Fibroblast of lung (primary cell): Measurements from ENCODE around the gene VPS13D. TPM values are rescaled to one million over a fixed set of nuclear protein-coding genes. Genes with fewer than 3 reads are reported as not detected.

Source experiments
- DNase-seq, 2 donors: peaks; one replicate each; pipeline versions ENCODE4 v3.0.0 to v3.0.0-alpha.2; 2010; ENCODE audit warnings: low read depth in 2 of 2
- H2AFZ ChIP-seq: 2 replicates; pipeline ENCODE4 v1.5.1; 2012; ENCODE audit warnings: low read length, control low read depth, inconsistent platforms
- H3K27ac ChIP-seq: 2 replicates; pipeline ENCODE4 v1.5.1; 2011; ENCODE audit warnings: low read length, control low read depth; ENCODE audit not compliant: insufficient read depth
- H3K27me3 ChIP-seq: 2 replicates; pipeline ENCODE4 v1.5.1; 2011; ENCODE audit warnings: mild to moderate bottlenecking, low read length; ENCODE audit not compliant: control insufficient read depth, insufficient read depth
- H3K36me3 ChIP-seq: 2 replicates; pipeline ENCODE4 v1.5.1; 2011; ENCODE audit warnings: low read length; ENCODE audit not compliant: control insufficient read depth, insufficient read depth
- H3K4me1 ChIP-seq: 2 replicates; pipeline ENCODE4 v1.5.1; 2011; ENCODE audit warnings: low read length; ENCODE audit not compliant: control insufficient read depth, insufficient read depth; ENCODE audit errors: extremely low read depth
- H3K4me2 ChIP-seq: 2 replicates; pipeline ENCODE4 v1.5.1; 2011; ENCODE audit warnings: low read length, control low read depth; ENCODE audit not compliant: insufficient read depth; ENCODE audit errors: extremely low read depth
- H3K4me3 ChIP-seq, 4 experiments: fragments of 200-600 bp in 1 of 4; sonication (generic) in 1 of 4; replicated peaks in 1 of 4; 2 replicates each; pipeline ENCODE4 v1.5.1; 2011 to 2016; ENCODE audit warnings: low read length in 4 of 4, low read depth in 3 of 4, mild to moderate bottlenecking in 3 of 4, control low read depth in 2 of 4, inconsistent platforms in 1 of 4, mixed read lengths in 1 of 4; ENCODE audit not compliant: insufficient read depth in 1 of 4; ENCODE audit errors: control extremely low read depth in 1 of 4
- H3K79me2 ChIP-seq: 2 replicates; pipeline ENCODE4 v1.5.1; 2012; ENCODE audit warnings: mild to moderate bottlenecking, low read length, inconsistent platforms; ENCODE audit not compliant: control insufficient read depth, insufficient read depth
- H3K9ac ChIP-seq: 2 replicates; pipeline ENCODE4 v1.5.1; 2011; ENCODE audit warnings: mild to moderate bottlenecking, low read length, control low read depth; ENCODE audit not compliant: insufficient read depth
- H3K9me3 ChIP-seq: 2 replicates; pipeline ENCODE4 v1.5.1; 2012; ENCODE audit warnings: low read depth, low read length; ENCODE audit not compliant: control insufficient read depth, insufficient read depth
- H4K20me1 ChIP-seq: 2 replicates; pipeline ENCODE4 v1.5.1; 2011; ENCODE audit warnings: low read length; ENCODE audit not compliant: control insufficient read depth, insufficient read depth; ENCODE audit errors: extremely low read depth
- EZH2 ChIP-seq: IDR thresholded peaks from 2 replicates; pipeline ENCODE4 v1.5.1; 2012; ENCODE audit warnings: low read length, control low read depth, mild to moderate bottlenecking; ENCODE audit errors: missing control alignments
- polyA plus RNA-seq, 2 donors: library from polyadenylated mRNA; depleted of rRNA in 1 of 2; stranded (reverse) in 1 of 2; unstranded in 1 of 2; fragments of >200 nt; gene quantifications; 2 replicates each; pipeline ENCODE4 v1.2.1, GENCODE V29; 2011 to 2012; ENCODE audit warnings: missing spikeins in 1 of 2
- total RNA-seq: library from RNA; depleted of rRNA; stranded (reverse); fragments of >200 nt; gene quantifications from 2 replicates; pipeline ENCODE4 v1.2.1, GENCODE V29; 2014
- TF ChIP-seq, protein P1 (sequence below), 2 donors: IDR thresholded peaks in 1 of 2; conservative IDR thresholded peaks in 1 of 2; 1 replicate in 1 of 2; 2 replicates in 1 of 2; pipeline ENCODE4 v1.5.1; 2011 to 2012; ENCODE audit warnings: low read length in 2 of 2, control low read depth in 1 of 2, inconsistent platforms in 1 of 2, low read depth in 1 of 2, mild to moderate bottlenecking in 1 of 2

The VPS13D gene
- total and polyA plus RNA-seq, 2 donors (not counting 1 experiment from before 2014, with no cell fraction given): 14.6 to 40.0 TPM

DNA sequence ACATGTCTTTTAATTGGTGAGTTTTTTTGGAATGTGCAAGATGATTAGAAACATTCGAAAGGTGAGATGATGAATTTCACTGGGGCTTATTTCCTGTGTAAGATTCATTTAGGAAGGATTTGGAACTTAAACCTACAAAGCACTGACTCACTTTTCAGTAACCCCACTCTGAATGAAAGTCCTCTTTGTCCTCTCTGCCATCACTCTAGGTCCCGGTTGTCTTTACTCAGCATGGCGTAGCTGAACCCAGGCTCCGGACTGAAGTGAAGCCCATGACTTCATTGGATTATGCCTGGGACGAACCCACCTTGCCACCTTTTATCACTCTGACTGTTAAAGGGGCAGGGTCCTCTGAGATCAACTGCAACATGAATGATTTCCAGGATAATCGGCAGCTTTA, 139.4 kb downstream of the VPS13D start:
- no peak overlapping the region for H3K9ac ChIP-seq
- no peaks in the 10 kb centered on the region for H3K27me3 ChIP-seq
- H3K9me3 ChIP-seq: no peaks in the 10 kb centered on the region
- peak in 1 of 2 donors; percentile 48 for DNase-seq
- H3K36me3 ChIP-seq: no peaks in the 10 kb centered on the region
- H3K27ac ChIP-seq: no peak overlapping the region
- H3K4me3 ChIP-seq: no peak overlapping the region
- H2AFZ ChIP-seq: no peak overlapping the region
- H4K20me1 ChIP-seq: no peaks in the 10 kb centered on the region
- TF ChIP-seq EZH2: no peak
- TF ChIP-seq, protein P1, sequence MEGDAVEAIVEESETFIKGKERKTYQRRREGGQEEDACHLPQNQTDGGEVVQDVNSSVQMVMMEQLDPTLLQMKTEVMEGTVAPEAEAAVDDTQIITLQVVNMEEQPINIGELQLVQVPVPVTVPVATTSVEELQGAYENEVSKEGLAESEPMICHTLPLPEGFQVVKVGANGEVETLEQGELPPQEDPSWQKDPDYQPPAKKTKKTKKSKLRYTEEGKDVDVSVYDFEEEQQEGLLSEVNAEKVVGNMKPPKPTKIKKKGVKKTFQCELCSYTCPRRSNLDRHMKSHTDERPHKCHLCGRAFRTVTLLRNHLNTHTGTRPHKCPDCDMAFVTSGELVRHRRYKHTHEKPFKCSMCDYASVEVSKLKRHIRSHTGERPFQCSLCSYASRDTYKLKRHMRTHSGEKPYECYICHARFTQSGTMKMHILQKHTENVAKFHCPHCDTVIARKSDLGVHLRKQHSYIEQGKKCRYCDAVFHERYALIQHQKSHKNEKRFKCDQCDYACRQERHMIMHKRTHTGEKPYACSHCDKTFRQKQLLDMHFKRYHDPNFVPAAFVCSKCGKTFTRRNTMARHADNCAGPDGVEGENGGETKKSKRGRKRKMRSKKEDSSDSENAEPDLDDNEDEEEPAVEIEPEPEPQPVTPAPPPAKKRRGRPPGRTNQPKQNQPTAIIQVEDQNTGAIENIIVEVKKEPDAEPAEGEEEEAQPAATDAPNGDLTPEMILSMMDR (conservative IDR thresholded peaks at IDR 0.05 in 1 of 2, IDR thresholded peaks at IDR 0.05 in 1 of 2; ENCODE audit: low read depth in 1 of 2, low read length in 2 of 2): no peak
- no peak overlapping the region for H3K4me2 ChIP-seq
- no peaks in the 10 kb centered on the region for H3K4me1 ChIP-seq
- no peaks in the 10 kb centered on the region for H3K79me2 ChIP-seq

DNA sequence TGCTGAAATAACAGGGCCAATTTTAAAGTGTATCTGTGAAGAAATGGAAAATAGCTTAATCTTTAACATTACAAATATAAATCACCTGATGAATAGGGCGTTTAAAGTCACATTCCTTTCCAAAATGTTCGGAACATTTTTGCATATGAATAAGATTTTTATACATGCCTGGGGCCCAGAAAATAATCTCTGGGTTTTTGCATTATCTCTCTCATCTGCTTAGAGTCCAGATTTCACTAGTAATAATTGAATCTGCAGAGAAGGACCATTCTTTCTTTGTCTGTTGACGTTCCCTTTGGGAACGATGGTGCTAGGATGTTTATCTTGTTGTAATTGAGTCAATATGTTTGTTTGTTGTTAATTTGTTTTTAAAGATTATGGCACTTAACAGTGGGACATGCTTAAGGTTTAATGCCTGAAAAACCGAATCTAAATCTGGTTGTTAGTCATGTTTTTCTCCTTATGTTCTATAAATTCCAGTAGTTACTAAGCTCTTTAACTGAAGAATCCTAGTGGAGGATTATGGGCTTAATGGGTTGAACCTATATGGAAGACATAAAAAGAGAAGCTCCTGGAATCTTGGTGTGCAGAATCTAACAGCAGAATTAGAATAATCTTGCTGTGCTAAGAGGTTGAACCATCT, 140.6 kb downstream of the VPS13D start:
- no peaks in the 10 kb centered on the region for H3K27me3 ChIP-seq
- DNase-seq: no peak
- no peak overlapping the region for H3K4me2 ChIP-seq
- no peak for TF ChIP-seq EZH2
- TF ChIP-seq, protein P1 (conservative IDR thresholded peaks at IDR 0.05 in 1 of 2, IDR thresholded peaks at IDR 0.05 in 1 of 2; ENCODE audit: low read depth in 1 of 2, low read length in 2 of 2): no peak
- no peak overlapping the region for H2AFZ ChIP-seq
- no peak overlapping the region for H3K4me3 ChIP-seq
- no peak overlapping the region for H3K9ac ChIP-seq
- H3K27ac ChIP-seq: no peak overlapping the region
- no peaks in the 10 kb centered on the region for H3K4me1 ChIP-seq
- H3K36me3 ChIP-seq: no peaks in the 10 kb centered on the region
- H4K20me1 ChIP-seq: no peaks in the 10 kb centered on the region
- H3K9me3 ChIP-seq: no peaks in the 10 kb centered on the region
- H3K79me2 ChIP-seq: no peaks in the 10 kb centered on the region

DNA sequence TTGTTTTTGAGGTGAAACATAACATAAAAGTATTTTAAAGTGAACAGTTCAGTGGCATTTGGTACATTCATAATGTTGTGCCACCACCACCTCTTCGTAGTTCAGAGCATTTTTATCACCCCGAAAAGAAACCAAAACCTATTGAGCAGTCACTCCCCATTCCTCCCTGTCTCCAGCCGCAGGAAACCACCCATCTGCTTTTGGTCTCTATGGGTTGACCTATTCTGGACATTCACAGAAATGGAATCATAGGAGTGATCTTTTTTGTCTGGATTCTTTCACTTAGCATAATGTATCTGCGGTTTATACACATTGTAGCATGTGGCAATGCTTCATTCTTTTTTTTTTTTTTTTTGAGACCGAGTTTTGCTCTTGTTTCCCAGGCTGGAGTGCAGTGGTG, 141.2 kb downstream of the VPS13D start:
- Histone ChIP-seq H3K9me3 (no peaks in the 10 kb centered on the region), H3K4me2 (no peak overlapping the region), H3K79me2 (no peaks in the 10 kb centered on the region), H3K36me3 (no peaks in the 10 kb centered on the region), H4K20me1 (no peaks in the 10 kb centered on the region), H3K27me3 (no peaks in the 10 kb centered on the region), H3K4me3 (no peak overlapping the region), H3K4me1 (no peaks in the 10 kb centered on the region), H3K9ac (no peak overlapping the region), H2AFZ (no peak overlapping the region), H3K27ac (no peak overlapping the region)
- TF ChIP-seq EZH2: no peak
- TF ChIP-seq, protein P1 (conservative IDR thresholded peaks at IDR 0.05 in 1 of 2, IDR thresholded peaks at IDR 0.05 in 1 of 2; ENCODE audit: low read depth in 1 of 2, low read length in 2 of 2): no peak
- DNase-seq: no peak
